GM19043 (cell line): ENCODE results near the gene RBBP9.
"Not testable (repeated sequence)": the region's sequence is repeated elsewhere in the genome, so short reads cannot be mapped to it uniquely, and the experiment has no call there.

Experiments
- ATAC-seq: cut with Tn5 transposase; IDR thresholded peaks from one replicate; pipeline ENCODE4 v1.9.1; 2021; ENCODE audit warnings: low read depth; ENCODE audit not compliant: unreplicated experiment

RBBP9 gene

DNA sequence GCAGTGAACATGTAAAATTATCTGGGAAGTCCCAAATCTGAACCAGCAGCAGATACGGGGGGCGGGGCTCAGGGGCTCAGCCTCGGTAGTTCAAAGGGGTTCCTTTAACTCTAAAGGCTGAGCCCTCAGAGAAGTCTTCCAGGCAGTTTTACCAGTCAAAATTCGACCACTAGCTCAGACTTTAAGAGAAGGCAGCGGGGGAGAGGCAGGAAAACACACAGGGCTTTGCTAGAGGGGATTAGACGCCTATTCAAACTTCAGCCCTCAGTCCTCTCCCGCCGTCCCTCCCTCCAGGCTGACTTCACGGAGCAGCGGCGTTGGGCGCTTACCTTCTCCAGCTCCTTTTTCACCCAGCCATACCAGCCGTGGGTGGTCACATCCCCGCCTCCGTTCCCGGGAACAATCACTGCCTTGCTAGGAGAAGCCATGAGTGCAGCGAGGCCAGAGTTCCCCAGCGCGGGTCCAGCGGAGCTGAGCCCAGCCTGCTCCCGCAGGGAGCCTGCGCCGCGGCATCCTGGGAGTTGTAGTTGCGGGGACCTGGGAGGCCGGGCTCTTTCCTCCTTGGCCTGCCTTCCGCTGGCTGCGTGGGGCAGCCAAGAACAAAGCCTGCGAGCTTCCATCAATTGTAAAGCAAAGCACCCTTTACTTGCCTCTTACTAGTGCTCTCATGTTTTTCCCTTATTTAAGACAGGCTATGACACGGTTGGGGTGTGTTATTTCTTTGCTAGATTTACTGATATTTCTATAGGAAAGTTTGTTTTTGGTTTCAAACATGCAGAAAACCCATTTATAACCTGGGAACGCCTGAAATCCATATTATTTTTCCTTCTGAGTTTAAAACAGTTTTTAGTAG, at the start of gene RBBP9:
RBBP9 (minus strand) TSS at position 486 of the 853 bp plus-strand sequence; CDS start at position 428, 58 bp downstream.
- ATAC-seq, result peak; percentile 99

- ATAC-seq, result no peak
These were observed 48.5 kb upstream of the RBBP9 start for GRCh38 chr20:18545566-18545965.

DNA sequence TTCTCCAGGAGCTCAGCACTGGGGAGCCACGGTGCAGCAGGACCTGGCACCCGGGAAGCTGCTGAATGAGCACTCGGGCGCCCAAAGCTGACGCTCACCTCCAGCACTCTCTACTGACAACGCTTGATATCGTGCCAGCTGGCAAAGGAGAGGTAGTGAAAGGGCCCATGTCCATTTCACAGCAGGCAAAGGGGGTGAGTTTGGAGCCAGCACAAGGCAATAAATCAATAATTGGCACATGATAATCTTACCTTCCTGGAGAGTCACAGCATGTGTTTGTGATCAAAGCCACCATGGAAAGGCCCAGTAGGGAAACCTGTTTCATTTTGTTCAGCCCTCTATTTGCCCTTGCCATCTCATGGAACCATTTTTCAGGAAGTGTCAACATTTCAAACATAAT, 46.9 kb upstream of the RBBP9 start:
- ATAC-seq, result no peak

- no peak for ATAC-seq
These were observed 46.2 kb upstream of the RBBP9 start for GRCh38 chr20:18543216-18543615.

DNA sequence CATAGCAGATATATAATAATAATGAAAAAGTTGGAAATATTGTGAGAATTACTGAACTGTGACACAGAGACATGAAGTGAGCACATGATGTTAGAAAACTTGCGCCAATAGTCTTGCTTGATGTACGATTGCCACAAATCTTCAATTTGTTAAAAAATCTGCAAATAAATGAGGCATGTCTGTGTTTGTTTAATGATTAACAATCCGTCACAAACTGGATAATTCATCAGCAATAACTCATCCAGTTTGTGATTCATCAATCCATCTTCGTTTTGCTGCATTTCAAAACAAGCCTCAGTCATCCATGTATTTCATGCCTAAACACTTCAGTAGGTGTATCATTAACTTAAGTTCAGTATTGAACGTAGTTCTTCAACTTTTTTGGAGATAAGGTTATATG, 44.7 kb upstream of the RBBP9 start:
- ATAC-seq, result no peak

GRCh38 chr20:18537651-18538050, 40.6 kb upstream of the RBBP9 start:
- no peak for ATAC-seq

DNA sequence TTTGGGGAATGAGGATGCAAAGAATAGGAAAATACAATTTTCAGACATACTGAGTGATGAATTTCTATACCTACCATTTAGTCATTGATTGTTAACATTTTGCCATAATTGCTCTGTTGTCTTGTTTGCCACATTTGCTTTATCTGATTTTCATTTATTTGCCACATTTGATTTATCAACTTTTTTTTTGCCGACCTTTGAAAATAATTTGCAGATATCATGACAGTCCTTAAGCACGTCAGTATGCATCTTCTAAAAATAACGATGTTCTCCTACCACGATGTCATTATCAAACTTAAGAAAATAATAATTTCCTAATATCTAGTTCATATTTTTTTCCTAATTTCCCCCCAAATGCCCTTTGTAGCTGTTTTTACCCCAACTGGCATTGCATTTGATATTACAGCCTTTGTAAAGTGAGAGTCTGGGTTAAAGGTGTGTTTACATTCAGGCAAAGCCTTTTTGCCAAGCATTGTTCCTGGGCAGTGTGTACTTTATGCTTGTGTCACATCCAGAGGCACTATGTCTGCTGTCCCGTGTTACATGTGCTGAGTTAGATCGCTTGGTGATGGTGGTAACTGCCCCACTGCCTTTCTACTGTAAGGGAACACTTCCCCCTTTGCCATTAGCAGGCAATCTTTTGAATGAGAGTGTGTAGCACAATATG, 37.1 kb upstream of the RBBP9 start:
- no peak for ATAC-seq

DNA sequence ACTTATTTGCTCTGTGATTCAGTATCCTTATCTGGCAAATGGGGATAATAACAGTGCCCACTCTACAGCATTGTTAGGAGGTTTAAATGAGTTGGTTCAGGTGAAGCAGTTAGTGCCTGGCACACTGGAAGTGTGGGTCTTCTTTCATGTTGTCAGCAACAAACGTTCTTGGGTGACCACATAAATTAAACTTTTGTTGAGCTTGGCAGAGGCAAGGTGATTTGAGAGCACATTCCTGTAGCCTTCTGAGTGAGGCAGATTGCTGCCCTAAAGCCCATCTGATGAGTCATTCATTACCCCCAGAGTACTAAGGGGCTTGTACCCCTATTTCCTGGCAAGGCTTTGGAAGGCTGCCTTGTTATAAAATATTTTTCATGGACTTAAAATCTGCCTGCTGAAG, 36.5 kb upstream of the RBBP9 start:
- ATAC-seq, result no peak

DNA sequence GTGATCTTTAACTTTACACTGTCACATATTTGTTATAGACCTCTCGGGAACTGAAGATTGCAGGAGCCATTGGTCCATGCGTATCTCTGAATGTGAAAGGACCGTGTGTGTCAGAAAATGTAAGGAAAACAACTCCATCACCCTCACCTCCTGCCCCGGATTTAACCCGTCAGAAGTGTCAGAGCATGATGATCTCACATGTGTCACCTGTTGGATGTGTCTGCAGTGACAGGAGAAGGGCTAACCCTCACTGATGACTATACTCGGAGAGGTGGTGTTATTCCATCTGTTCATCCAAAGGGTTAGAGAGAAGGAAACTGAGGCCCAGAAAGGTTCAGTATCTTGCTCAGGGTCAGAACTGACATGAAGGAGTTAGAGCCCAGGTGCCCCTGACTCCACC, 35.6 kb upstream of the RBBP9 start:
- ATAC-seq, result no peak

GRCh38 chr20:18529041-18529440, 32.0 kb upstream of the RBBP9 start:
- ATAC-seq, result no peak

DNA sequence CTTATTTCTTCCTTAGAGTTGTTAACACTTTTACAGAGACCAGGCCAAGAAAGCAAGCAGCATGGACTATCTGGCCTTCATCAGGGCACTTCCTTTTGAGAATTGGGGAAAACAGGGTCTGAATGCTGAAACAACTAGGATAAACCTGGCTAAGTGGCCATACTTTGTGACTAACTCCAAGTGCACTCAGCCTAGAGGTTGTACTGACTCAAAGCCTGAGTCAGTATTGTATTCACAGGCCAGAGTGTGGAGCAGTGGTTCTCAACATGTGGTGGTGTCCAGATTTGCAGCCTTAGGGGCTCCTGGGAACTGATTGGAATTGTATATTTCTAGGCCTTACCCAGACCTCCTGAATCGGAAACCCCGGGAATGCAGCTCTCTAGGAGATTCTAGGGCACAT, 30.8 kb upstream of the RBBP9 start:
- no peak for ATAC-seq

DNA sequence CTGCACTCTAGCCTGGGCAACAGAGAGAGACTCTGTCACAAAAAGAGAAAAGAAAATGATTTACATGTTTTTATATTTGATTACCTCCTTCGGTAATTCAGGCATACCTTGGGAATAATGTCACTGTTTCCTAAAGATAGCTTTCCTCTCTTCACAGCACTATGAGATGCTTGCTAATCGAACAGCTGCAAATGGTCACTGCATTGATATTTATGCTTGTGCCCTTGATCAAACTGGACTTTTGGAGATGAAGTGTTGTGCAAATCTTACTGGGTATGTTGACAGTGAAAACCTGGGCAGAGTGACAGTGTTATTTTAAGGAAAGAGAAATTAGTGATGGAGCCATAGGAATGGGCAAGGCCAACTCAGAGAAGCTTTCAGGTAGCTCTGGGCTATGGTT, 30.3 kb upstream of the RBBP9 start:
- no peak for ATAC-seq

- not testable (repeated sequence) for ATAC-seq
These were observed 29.7 kb upstream of the RBBP9 start for GRCh38 chr20:18526761-18527160.

DNA sequence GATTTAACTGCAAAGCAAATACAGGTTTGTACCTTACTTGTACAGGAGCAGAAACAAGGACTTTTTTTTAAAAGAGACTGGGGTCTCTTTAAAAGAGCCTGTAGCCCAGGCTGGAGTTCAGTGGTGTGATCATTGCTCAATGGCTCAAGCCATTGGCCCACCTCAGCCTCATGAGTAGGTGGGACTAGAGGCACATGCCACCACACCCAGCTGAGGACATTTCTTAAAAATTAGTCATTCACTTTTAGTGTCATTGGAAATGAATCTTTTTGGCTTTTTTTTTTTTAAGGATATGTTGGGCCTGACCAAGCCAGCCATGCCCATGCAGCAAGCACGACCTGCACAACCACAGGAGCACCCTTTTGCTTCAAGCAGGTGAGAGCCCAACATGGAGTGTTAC, 27.6 kb upstream of the RBBP9 start:
- ATAC-seq, result no peak

GRCh38 chr20:18523066-18523465, 26.0 kb upstream of the RBBP9 start:
- ATAC-seq, result no peak

- ATAC-seq, result not testable (repeated sequence)
These were observed 25.0 kb upstream of the RBBP9 start for GRCh38 chr20:18522066-18522465.

GRCh38 chr20:18515973-18516372, 18.9 kb upstream of the RBBP9 start:
- ATAC-seq, result no peak

- no peak for ATAC-seq
These were observed 17.1 kb upstream of the RBBP9 start for GRCh38 chr20:18514127-18514526.

- no peak for ATAC-seq
These were observed 16.2 kb upstream of the RBBP9 start for GRCh38 chr20:18513208-18513607.

- ATAC-seq, result no peak
These were observed 14.5 kb upstream of the RBBP9 start for GRCh38 chr20:18511571-18511970.

GRCh38 chr20:18507218-18508191, 10.5 kb upstream of the RBBP9 start, which contains the start of gene SEC23B:
TSS of gene SEC23B (plus strand) at chr20:18507940. CDS start at chr20:18510836, 2,896 bp downstream.
- peak; percentile 95 for ATAC-seq
